OCI-LY3 (cell line): ENCODE data around the gene ZNF140.

Experiments used
- CTCF ChIP-seq: fragments of 200-600, 300-600 bp; sonication (generic); IDR thresholded peaks from 2 replicates; pipeline ENCODE4 v1.5.1; 2014; ENCODE audit warnings: antibody characterized with exemption, low read length, low read depth
- EZH2phosphoT487 ChIP-seq: fragments of 200-600 bp; shearing (Covaris generic); IDR thresholded peaks from 2 replicates; pipeline ENCODE4 v1.6.1; 2018; ENCODE audit warnings: antibody characterized with exemption, mixed run types, low read depth

GRCh38 chr12:133073836-133074235 is 6.9 kb upstream of the ZNF140 start:
- no peak for TF ChIP-seq CTCF
- no peak for TF ChIP-seq EZH2phosphoT487
